Measurements from ENCODE around the gene ANKRD13D.

Gene ANKRD13D

GRCh38 chr11:67262731-67263675 lies 26.1 kb upstream of the ANKRD13D start:
- peak; percentile 92 for DNase-seq

DNA sequence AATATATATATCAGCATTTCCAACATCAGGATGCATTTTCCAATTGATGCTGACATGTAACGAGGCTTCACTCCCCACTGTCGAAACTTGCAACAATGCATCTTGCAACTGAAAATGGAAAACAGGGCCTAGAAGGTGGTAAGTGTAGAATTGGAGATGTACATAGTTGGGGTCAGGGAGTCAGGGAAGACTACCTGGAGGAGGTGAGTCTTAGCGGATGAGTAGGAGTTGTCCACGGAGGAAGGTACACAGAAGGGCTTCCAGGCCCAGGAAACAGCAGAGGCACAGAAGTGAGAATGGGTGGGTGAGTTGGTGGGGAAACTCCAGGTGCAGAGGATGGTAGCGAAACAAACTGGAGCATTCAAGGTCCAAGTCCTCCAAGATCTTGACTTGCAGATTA lies 24.8 kb upstream of the ANKRD13D start:
- no peak for DNase-seq

- peak; percentile 62 for DNase-seq
These were observed 24.0 kb upstream of the ANKRD13D start for GRCh38 chr11:67264877-67265632.

DNA sequence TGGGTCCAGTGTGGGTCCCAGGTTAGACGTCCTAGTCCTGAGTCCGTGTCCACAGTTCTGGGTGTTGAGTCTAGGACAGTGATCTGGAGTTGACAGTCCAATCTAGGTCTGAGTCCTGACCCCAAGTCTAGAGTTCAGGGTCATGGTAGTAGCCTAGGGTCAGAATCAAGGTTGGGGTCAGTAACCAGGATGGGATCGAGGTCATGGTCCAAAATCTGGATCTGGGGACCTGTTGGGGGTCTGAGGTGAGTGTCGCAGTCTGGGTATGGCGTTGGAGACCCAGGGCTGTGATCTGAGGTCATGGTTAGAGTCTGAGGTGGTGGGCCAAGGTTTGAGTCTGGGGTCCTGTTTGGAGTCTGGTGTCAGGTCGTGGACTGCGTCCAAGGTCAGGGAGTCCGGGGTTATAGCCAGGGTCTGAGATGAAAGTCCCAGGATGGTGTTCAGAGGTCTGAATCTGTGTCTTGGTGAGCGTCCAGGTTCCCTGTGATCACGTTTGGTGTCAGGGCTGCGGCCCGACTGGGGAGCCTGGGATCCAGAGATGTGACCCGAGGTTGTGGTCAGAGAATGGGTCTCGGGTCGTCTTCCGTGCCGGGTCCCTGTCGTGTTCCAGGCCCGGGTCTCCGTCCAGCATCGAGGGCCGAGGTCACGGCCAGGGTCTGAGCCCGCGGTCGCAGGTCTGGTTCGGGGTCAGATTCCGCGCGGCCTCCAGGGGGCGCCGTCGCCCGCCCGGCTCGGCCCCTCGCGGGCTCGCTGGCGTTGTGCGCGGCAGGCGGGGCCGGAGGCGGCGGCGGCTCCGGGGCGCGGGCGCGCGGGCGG lies 23.3 kb upstream of the ANKRD13D start:
- peak; percentile 94 for DNase-seq

GRCh38 chr11:67266449-67267187 lies 22.5 kb upstream of the ANKRD13D start, which contains the start of gene GRK2:
GRK2 (plus strand) TSS chr11:67266473; CDS start chr11:67266700, 227 bp downstream.
- peak; percentile 83 for DNase-seq

GRCh38 chr11:67267188-67268080 lies 21.7 kb upstream of the ANKRD13D start:
- peak; percentile 76 for DNase-seq

GRCh38 chr11:67268081-67268961 lies 20.8 kb upstream of the ANKRD13D start:
- peak; percentile 84 for DNase-seq

DNA sequence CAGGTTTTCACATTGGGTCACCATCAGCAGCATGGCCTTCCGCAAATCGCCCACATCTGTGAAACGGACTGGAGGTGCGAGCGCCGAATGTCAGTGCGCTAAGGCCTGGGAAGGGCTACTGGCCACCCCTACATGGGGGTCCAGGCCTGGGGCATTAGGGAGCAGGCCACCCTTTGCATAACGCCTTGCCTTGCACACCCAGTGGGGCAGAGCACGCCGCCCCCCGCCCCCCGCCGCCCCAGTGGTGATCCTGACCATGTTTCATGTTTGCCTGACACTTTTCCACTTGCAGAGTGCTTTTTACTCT lies 20.2 kb upstream of the ANKRD13D start:
- DNase-seq = no peak

DNA sequence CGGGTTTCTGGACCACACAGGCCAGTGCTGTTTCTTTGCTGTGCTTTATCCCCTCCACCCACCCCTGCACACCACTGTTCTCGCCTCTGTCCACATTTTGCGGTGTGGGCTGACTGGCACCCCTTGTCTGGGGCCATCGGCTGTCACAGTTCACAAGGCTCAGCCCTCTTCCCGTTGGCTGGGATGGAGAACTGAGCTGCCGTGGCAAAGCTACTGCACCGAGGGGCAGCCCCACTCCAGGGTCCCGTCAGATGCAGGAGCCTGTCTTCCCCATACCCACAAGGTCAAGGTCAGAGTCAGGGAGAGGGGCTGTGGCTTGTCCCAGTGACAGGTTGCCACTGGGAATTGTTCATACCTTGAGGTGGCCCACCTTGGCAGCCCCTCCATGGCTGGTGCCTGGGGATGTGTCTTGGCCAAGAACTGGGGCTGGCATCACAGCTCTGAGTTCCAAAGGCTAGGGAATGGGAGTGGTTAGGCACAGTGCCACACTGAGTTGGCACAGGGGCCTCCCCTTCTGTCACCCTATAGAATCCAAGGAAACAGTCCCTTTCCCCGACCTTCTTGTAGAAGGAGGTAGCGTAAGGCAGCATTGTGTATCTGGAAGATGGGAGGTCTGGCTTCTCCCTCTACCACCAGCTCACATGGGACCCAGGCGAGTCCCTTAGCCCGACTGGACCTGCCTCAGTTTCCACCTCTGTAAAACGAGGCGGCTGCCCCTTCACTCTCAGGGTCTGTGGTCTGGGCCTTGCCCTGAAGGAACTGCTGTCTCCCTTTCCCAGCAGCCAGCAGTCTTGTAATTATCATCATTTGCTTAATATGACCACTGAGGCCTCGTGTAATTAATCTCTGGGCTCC lies 19.5 kb upstream of the ANKRD13D start:
- no peak for DNase-seq

DNA sequence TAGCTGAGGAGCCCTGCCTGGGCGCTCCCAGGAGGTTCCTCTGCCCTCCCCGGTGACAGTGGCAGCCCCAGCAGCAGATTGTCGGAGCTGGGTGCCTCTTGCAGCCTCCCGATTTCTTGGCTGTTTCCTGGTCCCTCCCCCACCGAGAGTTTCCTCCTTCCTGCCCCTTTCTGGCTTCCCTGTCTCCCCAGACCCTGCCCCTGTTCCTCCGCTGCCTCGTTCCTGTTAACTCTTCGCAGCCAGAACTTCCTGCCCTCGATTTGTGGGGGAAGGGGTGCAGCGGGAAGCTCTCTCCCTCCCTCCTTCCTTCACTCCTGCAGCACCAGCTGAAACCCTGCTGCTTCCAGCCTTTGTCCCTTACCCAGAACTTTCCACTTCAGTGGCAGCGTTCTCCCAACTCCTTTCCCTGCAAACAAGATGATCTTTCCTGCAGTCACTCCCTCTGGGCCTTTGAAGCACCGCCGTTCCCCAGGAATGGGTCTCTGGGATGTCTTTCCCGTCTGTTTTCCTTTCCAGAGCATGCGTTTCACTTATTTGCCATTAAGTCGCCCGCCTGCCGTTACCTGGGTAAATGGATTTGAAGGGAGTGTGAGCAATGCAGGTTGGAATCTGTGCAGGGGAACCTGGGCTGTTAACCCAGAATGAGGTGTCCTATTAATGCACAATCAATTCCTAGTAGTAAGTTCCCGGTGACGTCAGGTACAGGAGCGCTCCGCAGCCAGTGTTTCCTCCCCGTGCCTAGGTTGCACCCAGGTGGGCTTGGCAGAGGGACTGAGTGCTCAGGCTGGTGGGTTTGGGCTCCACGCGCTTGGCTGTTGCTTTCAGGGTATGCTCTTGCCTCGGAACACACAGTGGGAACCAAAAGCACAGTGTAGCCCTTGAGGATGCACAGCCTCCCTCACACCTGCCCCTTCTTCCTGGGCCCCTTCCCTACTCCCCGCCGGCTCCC lies 18.6 kb upstream of the ANKRD13D start:
- DNase-seq = peak; percentile 73

GRCh38 chr11:67271205-67271540 lies 17.9 kb upstream of the ANKRD13D start:
- peak; percentile 62 for DNase-seq

DNA sequence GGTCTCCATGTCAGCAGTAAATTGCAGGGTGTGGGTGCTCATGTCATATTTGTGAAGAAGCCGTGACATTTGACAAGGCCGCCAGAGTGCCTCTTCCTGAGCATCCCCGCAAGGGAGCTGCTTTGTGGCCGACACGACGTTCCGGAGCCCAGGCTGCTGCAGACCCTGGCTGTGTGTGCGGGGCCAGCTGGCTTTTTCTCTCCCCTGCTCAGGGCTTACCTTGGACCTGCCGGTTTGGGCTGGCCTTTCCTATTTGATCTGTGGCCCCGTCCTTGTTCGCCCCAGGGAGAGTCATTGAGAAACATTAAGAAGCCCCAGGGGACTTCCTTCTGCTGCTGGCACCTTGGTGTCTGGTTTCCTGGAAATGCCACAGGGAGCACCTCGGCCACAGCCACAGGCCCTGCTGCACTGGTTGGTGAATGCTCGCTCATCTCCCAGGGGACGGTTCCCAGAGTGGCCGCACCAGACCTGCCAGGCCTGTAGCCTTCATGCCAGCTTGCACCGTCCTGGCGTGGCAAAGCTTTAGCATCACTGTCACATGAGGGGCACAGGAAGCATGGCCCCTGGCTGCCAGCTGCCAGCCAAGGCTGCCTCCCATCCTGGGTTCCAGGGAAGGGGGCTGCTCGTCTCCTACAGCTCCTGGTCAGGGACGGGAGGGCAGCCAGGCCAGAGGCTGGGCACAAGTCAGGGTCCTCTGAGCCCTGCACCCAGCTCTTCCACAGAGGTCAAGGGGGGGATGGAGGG lies 17.4 kb upstream of the ANKRD13D start:
- peak; percentile 85 for DNase-seq

DNA sequence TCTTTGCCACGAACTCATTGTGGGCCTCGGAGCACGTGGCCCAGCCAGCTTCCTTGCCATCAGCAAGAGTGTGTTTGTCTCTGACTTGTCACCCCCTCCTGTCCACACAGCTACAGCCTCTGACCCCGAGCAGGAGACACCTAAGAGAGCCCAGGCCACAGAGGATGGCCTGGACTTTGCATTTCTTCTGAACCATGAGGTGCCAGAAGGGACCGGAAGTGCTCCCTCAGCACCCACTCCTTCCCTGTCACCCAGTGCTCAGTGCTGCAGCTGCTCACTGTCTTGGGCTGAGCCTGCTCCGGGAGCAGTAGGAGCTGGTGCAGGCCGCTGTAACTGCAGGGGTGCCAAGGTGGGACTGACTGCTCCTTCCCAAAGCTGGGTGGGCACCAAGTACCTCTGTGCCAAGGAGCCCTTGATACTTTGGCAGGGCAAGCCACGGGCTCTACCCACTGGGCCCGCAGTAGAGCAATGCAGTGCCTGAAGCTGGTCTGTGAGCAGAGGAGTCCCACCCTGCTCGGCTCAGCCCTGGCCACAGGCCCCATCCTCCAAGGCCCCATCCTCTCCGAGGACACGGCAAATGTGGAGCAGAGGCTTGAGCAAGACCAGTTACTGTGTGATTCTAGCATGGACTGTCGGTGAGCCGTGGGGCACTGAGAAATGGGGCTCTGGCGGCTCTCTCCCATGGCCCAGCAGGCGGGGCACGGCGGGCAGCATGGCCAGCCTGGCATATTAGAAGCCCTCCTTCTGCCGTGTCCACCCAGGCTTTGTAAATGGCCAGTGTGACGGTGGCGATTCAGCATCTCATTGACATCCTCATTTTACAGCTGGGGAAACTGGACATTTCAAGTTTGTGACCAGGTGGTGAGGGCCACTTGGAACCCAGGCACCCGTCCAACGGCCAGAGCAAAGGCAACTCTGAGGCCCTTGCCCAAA lies 16.5 kb upstream of the ANKRD13D start:
- DNase-seq = peak; percentile 74

- peak; percentile 64 for DNase-seq
These were observed 15.7 kb upstream of the ANKRD13D start for GRCh38 chr11:67273260-67273990.
